Immature natural killer cell (primary cell): Measurements from ENCODE around the gene CTPS2. TPM values are rescaled to one million over a fixed set of nuclear protein-coding genes. Genes with fewer than 3 reads are reported as not detected.

Experiments used
- DNase-seq, 3 donors: peaks; one replicate each; pipeline ENCODE4 v3.0.0; 2022; ENCODE audit warnings: mixed read lengths in 1 of 3
- H3K27ac Mint-ChIP-seq, 6 donors: one replicate each; pipeline ENCODE4 v1.8.0; 2020; ENCODE audit warnings: mixed read lengths in 6 of 6, mild to moderate bottlenecking in 5 of 6, inconsistent platforms in 4 of 6, moderate library complexity in 3 of 6
- H3K27me3 Mint-ChIP-seq, 3 donors: one replicate each; pipeline ENCODE4 v1.8.0; 2020 to 2021; ENCODE audit warnings: low read depth in 3 of 3, mild to moderate bottlenecking in 3 of 3, mixed read lengths in 3 of 3, moderate library complexity in 3 of 3, inconsistent platforms in 1 of 3
- H3K36me3 Mint-ChIP-seq, 3 donors: one replicate each; pipeline ENCODE4 v1.8.0; 2020; ENCODE audit warnings: mixed read lengths in 3 of 3, inconsistent platforms in 2 of 3, mild to moderate bottlenecking in 2 of 3
- H3K4me1 Mint-ChIP-seq, 2 donors: one replicate each; pipeline ENCODE4 v1.8.0; 2020; ENCODE audit warnings: inconsistent platforms in 2 of 2, mild to moderate bottlenecking in 2 of 2, mixed read lengths in 2 of 2, moderate library complexity in 1 of 2
- H3K4me3 Mint-ChIP-seq, 5 donors: one replicate each; pipeline ENCODE4 v1.8.0; 2020; ENCODE audit warnings: mild to moderate bottlenecking in 5 of 5, mixed read lengths in 5 of 5, inconsistent platforms in 3 of 5, moderate library complexity in 3 of 5
- H3K9me3 Mint-ChIP-seq, 6 donors: one replicate each; pipeline ENCODE4 v1.8.0; 2020; ENCODE audit warnings: mild to moderate bottlenecking in 6 of 6, mixed read lengths in 6 of 6, inconsistent platforms in 4 of 6, moderate library complexity in 3 of 6
- polyA plus RNA-seq, 3 donors: library from polyadenylated mRNA; unstranded; fragments of 300-500 nt; fragmentation: Illumina TruSeq; gene quantifications; one replicate each; pipeline ENCODE4 v1.2.3, GENCODE V29; 2021

Gene CTPS2
- polyA plus RNA-seq, 3 donors from 2014 or later, result 1.1 to 5.7 (median 4.5) TPM

DNA sequence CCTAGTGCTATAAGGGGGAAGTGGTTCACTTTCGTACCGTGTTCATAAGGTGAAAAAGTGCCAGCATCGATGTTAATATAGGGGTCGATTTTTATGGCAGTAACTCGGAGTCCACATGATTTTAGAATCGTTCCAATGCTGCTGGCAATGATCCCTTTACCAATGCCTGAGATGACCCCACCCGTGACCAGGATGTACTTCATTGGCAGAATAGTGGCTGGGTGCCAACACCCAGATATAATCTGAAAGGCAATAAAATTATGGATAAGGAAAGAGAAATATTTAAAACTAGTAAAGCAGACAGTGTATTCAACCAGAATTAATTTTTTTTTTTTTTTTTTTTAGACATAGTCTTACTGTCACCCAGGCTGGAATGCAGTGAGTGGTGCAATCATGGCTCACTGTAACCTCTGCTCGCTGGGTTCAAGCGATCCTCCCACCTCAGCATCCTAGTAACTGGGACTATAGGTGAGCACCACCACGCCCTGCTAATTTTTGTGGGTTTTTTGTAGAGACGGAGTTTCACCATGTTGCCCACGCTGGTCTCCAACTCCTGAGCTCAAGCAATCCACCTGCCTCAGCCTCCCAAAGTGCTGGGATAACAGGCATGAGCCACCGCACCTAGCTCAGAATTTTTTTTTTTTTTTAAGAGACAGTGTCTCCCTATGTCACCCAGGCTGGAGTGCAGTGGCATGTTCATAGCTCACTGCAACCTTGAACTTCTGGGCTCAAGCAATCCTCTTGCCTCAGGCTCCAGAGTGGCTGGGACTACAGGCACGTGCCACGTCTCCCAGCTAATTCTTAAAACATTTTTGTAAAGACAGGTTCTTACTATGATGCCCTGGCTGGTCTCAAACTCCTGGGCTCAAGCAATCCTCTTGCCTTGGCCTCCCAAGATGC, 9.5 kb downstream of the CTPS2 start:
- H3K4me3 Mint-ChIP-seq, result no peak overlapping the region
- no peak overlapping the region for H3K27ac Mint-ChIP-seq
- H3K4me1 Mint-ChIP-seq, result no peaks in the 10 kb centered on the region
- H3K36me3 Mint-ChIP-seq, result peaks cover 0 to 3% (median 0%) of the 10 kb centered on the region in 3 donors
- H3K27me3 Mint-ChIP-seq, result no peaks in the 10 kb centered on the region
- no peaks in the 10 kb centered on the region for H3K9me3 Mint-ChIP-seq
- DNase-seq, result no peak

DNA sequence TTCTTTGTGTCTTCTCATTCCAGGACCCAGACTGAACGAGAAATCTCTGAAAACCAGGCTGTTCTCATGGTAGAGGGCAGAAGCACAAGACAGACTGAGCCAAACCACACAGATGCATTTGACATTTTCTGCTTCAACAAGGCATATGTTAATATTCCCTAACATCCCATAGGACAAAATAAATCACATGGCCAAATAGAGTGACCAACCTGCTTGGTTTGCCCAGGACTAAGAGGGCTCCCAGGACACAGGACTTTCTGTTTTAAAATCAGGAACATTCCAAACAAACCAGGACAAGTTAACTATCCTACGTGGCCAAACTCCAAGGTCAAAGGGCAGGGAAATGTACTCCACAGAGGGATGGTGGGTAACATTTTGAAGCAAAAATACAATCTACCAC, 11.7 kb downstream of the CTPS2 start:
- Mint-ChIP-seq H3K4me3 (no peak overlapping the region), H3K9me3 (no peaks in the 10 kb centered on the region), H3K4me1 (no peaks in the 10 kb centered on the region), H3K27me3 (peaks cover 0 to 1% (median 0%) of the 10 kb centered on the region in 3 donors), H3K27ac (no peak overlapping the region), H3K36me3 (peaks cover 0 to 3% (median 3%) of the 10 kb centered on the region in 3 donors)
- no peak for DNase-seq

DNA sequence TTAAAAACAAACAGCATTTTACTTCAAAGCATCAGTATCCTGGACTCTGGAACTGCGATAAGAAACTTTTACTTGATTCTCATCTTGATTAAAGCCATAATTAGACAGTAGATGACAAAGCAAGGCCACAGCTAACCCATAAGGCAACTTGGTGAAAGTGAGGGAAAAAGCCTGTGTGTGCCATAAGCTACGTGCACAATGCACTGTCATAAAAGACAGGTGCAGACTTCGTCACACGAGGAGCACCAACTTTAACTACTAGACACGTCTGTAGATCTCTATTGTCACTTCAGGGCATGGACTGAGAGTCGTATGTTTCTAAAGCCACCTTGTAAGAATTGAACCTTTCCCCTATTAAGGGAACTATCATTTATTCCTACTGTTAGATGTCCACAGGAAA, 13.1 kb downstream of the CTPS2 start:
- no peak overlapping the region for H3K4me3 Mint-ChIP-seq
- no peaks in the 10 kb centered on the region for H3K9me3 Mint-ChIP-seq
- peaks cover 0 to 3% (median 3%) of the 10 kb centered on the region in 3 donors for H3K36me3 Mint-ChIP-seq
- H3K27ac Mint-ChIP-seq, result no peak overlapping the region
- H3K4me1 Mint-ChIP-seq, result no peaks in the 10 kb centered on the region
- H3K27me3 Mint-ChIP-seq, result peaks cover 0 to 2% (median 1%) of the 10 kb centered on the region in 3 donors
- no peak for DNase-seq

DNA sequence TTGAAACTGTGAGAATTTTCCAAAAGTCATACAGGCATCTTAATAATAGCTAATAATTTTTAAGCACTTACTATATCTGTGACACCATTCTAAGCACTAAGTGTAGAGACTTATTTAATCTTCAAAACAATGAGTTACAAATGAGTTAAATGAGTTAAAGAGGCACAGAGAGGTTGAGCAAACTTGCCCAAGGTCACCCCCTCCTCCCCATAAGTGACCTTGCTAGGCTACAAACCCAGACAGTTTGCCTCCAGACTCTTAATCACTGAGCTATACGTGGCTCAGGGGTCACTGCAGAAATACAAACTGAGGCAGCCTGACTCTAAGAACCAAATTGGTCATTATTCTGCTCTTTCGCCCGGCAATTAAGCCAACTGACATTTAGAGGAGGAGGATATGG, 15.5 kb downstream of the CTPS2 start:
- Mint-ChIP-seq H3K4me3 (no peak overlapping the region), H3K9me3 (no peaks in the 10 kb centered on the region), H3K27me3 (peaks cover 0 to 2% (median 1%) of the 10 kb centered on the region in 3 donors), H3K4me1 (no peaks in the 10 kb centered on the region), H3K27ac (no peak overlapping the region), H3K36me3 (peaks cover 0 to 3% (median 0%) of the 10 kb centered on the region in 3 donors)
- DNase-seq, result no peak

DNA sequence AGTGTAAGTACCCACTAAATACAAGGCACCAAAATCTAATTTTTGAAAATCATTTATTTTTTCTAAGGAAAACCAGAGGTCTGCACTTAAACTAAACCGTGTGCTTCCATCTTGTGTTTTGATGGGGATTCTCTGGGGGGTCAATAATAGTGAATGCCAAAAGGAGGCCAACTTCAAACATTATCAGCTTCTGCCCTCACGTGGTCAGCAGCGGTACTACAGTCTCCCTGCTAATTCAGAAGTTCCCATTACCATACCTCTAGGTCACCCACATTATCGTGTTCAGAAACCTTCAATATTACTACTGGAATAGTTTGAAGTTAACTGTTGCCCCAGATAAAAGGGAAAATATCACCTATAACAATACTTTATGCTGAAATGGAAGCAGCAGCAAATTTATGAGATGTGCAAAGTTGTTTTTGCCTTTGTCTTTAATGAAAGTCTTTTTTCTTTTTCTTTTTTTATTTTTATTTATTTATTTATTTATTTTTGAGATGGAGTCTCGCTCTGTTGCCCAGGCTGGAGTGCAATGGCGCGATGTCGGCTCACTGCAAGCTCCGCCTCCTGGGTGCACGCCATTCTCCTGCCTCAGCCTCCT, 17.3 kb downstream of the CTPS2 start:
- H3K4me1 Mint-ChIP-seq, result no peaks in the 10 kb centered on the region
- H3K4me3 Mint-ChIP-seq, result no peak overlapping the region
- H3K9me3 Mint-ChIP-seq, result no peaks in the 10 kb centered on the region
- peak overlapping the region in 1 of 6 donors; percentile 33 for H3K27ac Mint-ChIP-seq
- peak; percentile 44 to 54 (median 46) for DNase-seq
- H3K36me3 Mint-ChIP-seq, result peaks cover 0 to 5% (median 3%) of the 10 kb centered on the region in 3 donors
- peaks cover 0 to 2% (median 1%) of the 10 kb centered on the region in 3 donors for H3K27me3 Mint-ChIP-seq

DNA sequence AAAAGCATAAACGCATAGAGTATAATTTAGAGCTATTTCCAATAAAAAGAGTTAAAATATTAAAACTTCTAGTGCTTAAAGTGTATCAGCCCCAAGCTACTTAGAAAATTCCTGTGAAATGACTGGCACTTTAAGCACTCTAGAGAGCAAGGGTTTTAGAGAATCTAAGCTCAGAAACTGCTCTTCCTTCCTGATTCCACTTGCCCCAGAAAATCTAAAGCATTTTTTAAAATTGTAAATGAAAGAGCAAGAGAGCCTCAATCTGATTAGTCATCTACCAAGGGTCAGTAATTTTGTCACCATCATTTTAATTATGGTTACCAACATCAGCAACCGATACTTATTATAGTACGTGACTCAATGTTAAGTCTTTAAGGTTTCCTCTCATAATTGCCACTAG, 25.0 kb downstream of the CTPS2 start:
- Mint-ChIP-seq H3K27ac (no peak overlapping the region), H3K27me3 (peaks cover 0 to 1% (median 0%) of the 10 kb centered on the region in 3 donors), H3K9me3 (no peaks in the 10 kb centered on the region), H3K4me3 (no peak overlapping the region), H3K36me3 (peaks cover 0 to 8% (median 3%) of the 10 kb centered on the region in 3 donors), H3K4me1 (no peaks in the 10 kb centered on the region)
- DNase-seq, result no peak

DNA sequence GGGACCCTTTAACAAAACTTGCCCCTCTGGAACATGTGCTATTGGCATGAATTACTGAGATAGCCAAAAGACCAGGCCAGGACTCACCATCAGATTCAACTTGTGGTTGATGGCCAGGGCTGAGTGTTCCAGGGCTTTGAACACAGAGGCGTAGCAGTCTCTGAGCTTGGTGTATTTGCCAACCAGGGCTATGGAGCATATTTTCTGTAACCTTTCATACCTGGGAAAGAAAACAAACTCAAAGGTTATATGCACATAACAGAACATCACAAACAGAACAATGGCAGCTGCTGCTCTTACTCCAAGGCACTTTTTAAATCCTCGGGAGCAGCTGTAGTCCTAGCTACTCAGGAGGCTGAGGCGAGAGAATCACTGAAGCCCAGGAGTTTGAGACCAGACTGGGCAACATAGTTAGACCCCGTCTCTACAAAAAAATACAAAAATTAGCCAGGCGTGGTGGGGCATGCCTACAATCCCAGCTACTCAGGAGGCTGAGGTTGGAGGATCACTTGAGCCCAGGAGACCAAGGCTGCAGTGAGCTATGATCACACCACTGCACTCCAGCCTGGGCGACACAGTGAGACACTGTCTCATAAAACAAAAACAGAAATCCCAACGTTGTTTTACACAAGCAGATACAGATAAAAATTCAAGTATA, 29.3 kb downstream of the CTPS2 start:
- H3K27me3 Mint-ChIP-seq, result peaks cover 1 to 6% (median 2%) of the 10 kb centered on the region in 3 donors
- peaks cover 0 to 10% (median 7%) of the 10 kb centered on the region in 3 donors for H3K36me3 Mint-ChIP-seq
- H3K4me1 Mint-ChIP-seq, result no peaks in the 10 kb centered on the region

DNA sequence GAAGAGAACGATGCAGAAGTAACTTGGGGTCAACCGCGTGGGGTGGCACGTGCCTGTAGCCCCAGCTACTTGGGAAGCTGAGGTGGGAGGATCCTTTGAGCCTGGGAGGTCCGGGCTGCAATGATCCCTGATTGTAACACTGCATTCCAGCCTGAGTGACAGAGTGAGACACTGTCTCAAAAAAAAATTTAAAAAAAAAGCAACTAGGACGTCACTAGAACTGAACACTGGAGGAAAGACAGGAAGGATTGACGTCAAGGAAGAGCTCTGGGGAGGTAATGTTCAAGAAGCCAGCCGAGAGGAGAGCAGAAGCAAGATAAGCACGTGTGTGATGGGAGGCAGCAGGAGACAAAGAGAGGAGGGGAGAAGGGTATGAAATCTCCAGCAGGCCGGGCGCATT, 33.8 kb downstream of the CTPS2 start:
- H3K27me3 Mint-ChIP-seq, result peaks cover 1 to 6% (median 2%) of the 10 kb centered on the region in 3 donors
- H3K9me3 Mint-ChIP-seq, result no peaks in the 10 kb centered on the region
- no peaks in the 10 kb centered on the region for H3K4me1 Mint-ChIP-seq
- no peak for DNase-seq
- H3K27ac Mint-ChIP-seq, result no peak overlapping the region
- H3K4me3 Mint-ChIP-seq, result no peak overlapping the region
- H3K36me3 Mint-ChIP-seq, result peaks cover 0 to 10% (median 9%) of the 10 kb centered on the region in 3 donors

More for the DNA sequence above, 29.3 kb downstream of the CTPS2 start:
- no peak for DNase-seq
- no peaks in the 10 kb centered on the region for H3K9me3 Mint-ChIP-seq
- no peak overlapping the region for H3K27ac Mint-ChIP-seq
- no peak overlapping the region for H3K4me3 Mint-ChIP-seq

DNA sequence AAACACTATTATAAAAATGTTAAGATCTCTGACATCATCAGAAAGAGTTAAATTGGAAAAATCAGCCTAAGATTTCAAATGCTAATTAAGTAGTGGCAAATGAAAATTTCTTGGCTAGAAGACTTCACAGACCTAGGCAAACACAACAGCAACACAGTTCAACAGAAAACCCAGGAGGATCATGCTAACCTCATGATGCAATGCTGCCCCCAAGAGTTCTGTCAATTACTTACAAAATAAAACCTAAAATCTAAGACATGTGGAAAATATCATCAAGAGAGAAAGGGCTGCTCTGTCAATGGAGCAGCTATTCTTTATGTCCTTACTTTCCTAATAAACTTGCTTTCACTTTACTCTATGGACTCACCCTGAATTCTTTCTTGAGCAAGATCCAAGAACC, 41.5 kb downstream of the CTPS2 start:
- no peaks in the 10 kb centered on the region for H3K4me1 Mint-ChIP-seq
- H3K4me3 Mint-ChIP-seq, result no peak overlapping the region
- peaks cover 0 to 6% (median 5%) of the 10 kb centered on the region in 3 donors for H3K36me3 Mint-ChIP-seq
- H3K27me3 Mint-ChIP-seq, result peaks cover 0 to 2% (median 0%) of the 10 kb centered on the region in 3 donors
- peaks cover 0 to 1% (median 0%) of the 10 kb centered on the region in 6 donors for H3K9me3 Mint-ChIP-seq
- no peak overlapping the region for H3K27ac Mint-ChIP-seq
- DNase-seq, result no peak

DNA sequence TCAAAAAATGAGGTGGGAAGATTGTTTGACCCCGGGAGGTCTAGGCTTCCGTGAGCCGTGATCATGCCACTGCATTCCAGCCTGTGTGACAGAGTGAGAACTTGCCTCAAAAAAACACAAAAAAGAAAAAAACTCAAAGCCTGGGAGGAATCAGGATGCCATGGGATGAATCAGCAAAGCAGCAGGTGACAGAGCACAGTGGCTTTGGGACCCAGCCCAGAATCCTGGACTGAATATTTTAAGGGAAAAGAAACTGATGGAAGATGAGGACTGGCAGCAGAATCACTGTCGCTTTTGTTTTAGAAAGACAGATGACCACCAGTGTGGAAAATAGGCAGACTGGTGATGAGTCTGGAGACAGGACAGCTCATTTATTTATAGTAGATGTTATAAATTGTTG, 45.9 kb downstream of the CTPS2 start:
- Mint-ChIP-seq H3K4me1 (no peaks in the 10 kb centered on the region), H3K4me3 (no peak overlapping the region), H3K27ac (no peak overlapping the region), H3K27me3 (peaks cover 0 to 2% (median 0%) of the 10 kb centered on the region in 3 donors), H3K9me3 (peaks cover 0 to 1% (median 0%) of the 10 kb centered on the region in 6 donors), H3K36me3 (peaks cover 0 to 7% (median 7%) of the 10 kb centered on the region in 3 donors)
- no peak for DNase-seq

DNA sequence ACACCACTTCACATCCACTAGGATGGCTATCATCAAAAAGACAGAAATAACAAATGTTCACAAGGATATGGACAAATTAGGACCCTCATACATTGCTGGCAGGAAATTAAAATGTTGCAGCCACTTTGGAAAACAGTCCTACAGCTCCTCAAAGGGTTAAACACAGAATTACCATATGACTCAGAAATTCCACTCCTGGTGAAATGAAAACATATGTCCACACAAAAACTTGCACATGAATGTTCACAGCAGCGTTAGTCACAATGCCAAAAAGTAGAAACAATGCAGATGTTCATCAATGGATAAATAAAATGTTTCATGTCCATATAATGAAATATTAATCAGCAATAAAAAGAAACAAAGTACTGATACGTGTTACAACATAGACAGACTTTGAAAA, 47.4 kb downstream of the CTPS2 start:
- Mint-ChIP-seq H3K27ac (no peak overlapping the region), H3K4me1 (no peaks in the 10 kb centered on the region), H3K4me3 (no peak overlapping the region), H3K27me3 (peaks cover 0 to 4% (median 0%) of the 10 kb centered on the region in 3 donors), H3K9me3 (peaks cover 0 to 1% (median 0%) of the 10 kb centered on the region in 6 donors), H3K36me3 (peaks cover 0 to 7% (median 4%) of the 10 kb centered on the region in 3 donors)
- DNase-seq, result no peak

DNA sequence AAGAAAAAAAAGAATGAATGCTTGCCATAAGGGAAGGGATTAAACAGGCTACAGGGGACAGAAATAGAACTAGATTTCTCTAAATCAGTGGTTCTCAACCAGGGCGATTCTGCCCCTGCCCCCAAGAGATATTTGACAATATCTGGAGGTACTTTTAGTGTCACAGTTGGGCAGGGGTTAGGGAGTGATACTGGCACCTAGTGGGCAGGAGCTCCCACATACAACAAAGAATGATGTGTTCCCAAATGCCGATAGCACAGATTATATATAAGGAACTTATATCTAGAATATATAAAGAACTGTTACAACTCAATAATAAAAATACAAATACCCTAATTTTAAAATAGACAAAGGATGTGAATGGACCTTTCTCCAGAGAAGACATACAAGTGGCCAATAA, 47.8 kb downstream of the CTPS2 start:
- no peak overlapping the region for H3K27ac Mint-ChIP-seq
- DNase-seq, result no peak
- peaks cover 0 to 7% (median 4%) of the 10 kb centered on the region in 3 donors for H3K36me3 Mint-ChIP-seq
- H3K4me1 Mint-ChIP-seq, result no peaks in the 10 kb centered on the region
- H3K4me3 Mint-ChIP-seq, result no peak overlapping the region
- H3K9me3 Mint-ChIP-seq, result peaks cover 0 to 1% (median 0%) of the 10 kb centered on the region in 6 donors
- H3K27me3 Mint-ChIP-seq, result peaks cover 0 to 4% (median 0%) of the 10 kb centered on the region in 3 donors

DNA sequence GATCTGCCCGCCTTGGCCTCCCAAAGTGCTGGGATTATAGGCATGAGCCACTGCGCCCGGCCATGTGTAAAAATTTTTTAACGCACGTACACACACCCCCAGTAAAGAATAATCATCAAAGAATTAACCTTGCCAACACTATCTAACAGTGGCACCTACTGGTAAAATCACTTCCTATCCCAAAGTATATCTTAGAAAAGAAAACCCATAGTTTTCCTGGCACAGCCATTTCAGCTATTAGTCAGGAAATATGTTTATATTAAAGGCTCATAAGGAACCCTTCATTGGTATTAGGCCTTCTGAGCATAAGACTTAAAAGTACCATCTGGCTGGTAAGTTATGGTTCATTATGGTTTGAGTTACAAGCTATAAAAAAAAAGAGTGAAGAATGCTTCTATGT, 48.4 kb downstream of the CTPS2 start:
- no peak for DNase-seq
- H3K27ac Mint-ChIP-seq, result no peak overlapping the region
- no peak overlapping the region for H3K4me3 Mint-ChIP-seq
- no peaks in the 10 kb centered on the region for H3K4me1 Mint-ChIP-seq
- H3K27me3 Mint-ChIP-seq, result peaks cover 0 to 4% (median 0%) of the 10 kb centered on the region in 3 donors
- peaks cover 0 to 11% (median 4%) of the 10 kb centered on the region in 3 donors for H3K36me3 Mint-ChIP-seq
- peaks cover 0 to 1% (median 0%) of the 10 kb centered on the region in 6 donors for H3K9me3 Mint-ChIP-seq
